Hepatocyte (in vitro differentiated cells): Measurements from ENCODE around the gene PPP1R13L. TPM values are rescaled to one million over a fixed set of nuclear protein-coding genes. Genes with fewer than 3 reads are reported as not detected.

ENCODE experiments used
- DNase-seq: peaks from one replicate; pipeline ENCODE4 v3.0.0-alpha.2; 2016; ENCODE audit warnings: low spot score
- H2AFZ ChIP-seq: fragments of 200-600 bp; sonication (generic); 2 replicates; pipeline ENCODE4 v1.6.0; 2016; ENCODE audit warnings: antibody characterized with exemption, mild to moderate bottlenecking
- H3K27ac ChIP-seq: fragments of 200-600 bp; sonication (generic); 2 replicates; pipeline ENCODE4 v1.5.1; 2016; ENCODE audit warnings: mild to moderate bottlenecking
- H3K27me3 ChIP-seq: fragments of 200-600 bp; sonication (generic); 2 replicates; pipeline ENCODE4 v1.6.1; 2016
- H3K36me3 ChIP-seq: fragments of 200-600 bp; sonication (generic); replicated peaks from 2 replicates; pipeline ENCODE4 v1.5.1; 2016; ENCODE audit warnings: low read depth; ENCODE audit not compliant: insufficient read depth
- H3K4me1 ChIP-seq: fragments of 200-600 bp; sonication (generic); 2 replicates; pipeline ENCODE4 v1.5.1; 2016; ENCODE audit warnings: mild to moderate bottlenecking, moderate library complexity; ENCODE audit not compliant: insufficient read depth
- H3K4me2 ChIP-seq: fragments of 200-600 bp; sonication (generic); 2 replicates; pipeline ENCODE4 v1.6.0; 2016
- H3K4me3 ChIP-seq: fragments of 200-600 bp; sonication (generic); 2 replicates; pipeline ENCODE4 v1.5.1; 2016; ENCODE audit warnings: mild to moderate bottlenecking
- H3K79me2 ChIP-seq: fragments of 200-600 bp; sonication (generic); 2 replicates; pipeline ENCODE4 v1.6.0; 2017; ENCODE audit warnings: mild to moderate bottlenecking
- H3K9me2 ChIP-seq: fragments of 200-600 bp; sonication (generic); replicated peaks from 2 replicates; pipeline ENCODE4 v1.6.0; 2017; ENCODE audit warnings: mild to moderate bottlenecking; ENCODE audit not compliant: insufficient read depth
- H3K9me3 ChIP-seq: fragments of 200-600 bp; sonication (generic); 2 replicates; pipeline ENCODE4 v1.5.1; 2016; ENCODE audit warnings: low read depth, mild to moderate bottlenecking
- H4K20me1 ChIP-seq: fragments of 200-600 bp; sonication (generic); 2 replicates; pipeline ENCODE4 v1.6.0; 2016; ENCODE audit warnings: mild to moderate bottlenecking; ENCODE audit not compliant: insufficient read depth, poor library complexity, severe bottlenecking
- EZH2 ChIP-seq: fragments of 200-600 bp; sonication (generic); IDR thresholded peaks from 2 replicates; pipeline ENCODE4 v1.6.1; 2016; ENCODE audit warnings: antibody characterized with exemption, mild to moderate bottlenecking, borderline replicate concordance
- EZH2phosphoT487 ChIP-seq: fragments of 200-600 bp; sonication (generic); IDR thresholded peaks from one replicate; pipeline ENCODE4 v1.6.1; 2018; ENCODE audit warnings: antibody characterized with exemption, mild to moderate bottlenecking, low read depth, moderate library complexity; ENCODE audit not compliant: unreplicated experiment, severe bottlenecking
- WGBS: methylation state at CpG from one replicate; pipeline ENCODE4 v1.1.6; 2016; ENCODE audit warnings: low lambda C conversion rate; ENCODE audit errors: missing lambda C conversion rate; 5-methylcytosine and 5-hydroxymethylcytosine counted together
- polyA plus RNA-seq: library from polyadenylated mRNA; unstranded; fragments of >200 nt; fragmentation: Nextera tagmentation; extraction: Ambion mirVana; gene quantifications from 2 replicates; pipeline ENCODE4 v1.2.1, GENCODE V29; 2016
- total RNA-seq: library from RNA; depleted of rRNA; stranded (reverse); fragments of >200 nt; gene quantifications from 2 replicates; pipeline ENCODE4 v1.2.3, GENCODE V29; 2014
- TF ChIP-seq, protein P1 (sequence below): fragments of 200-600 bp; sonication (generic); IDR thresholded peaks from 2 replicates; pipeline ENCODE4 v1.5.1; 2016; ENCODE audit warnings: antibody characterized with exemption, mild to moderate bottlenecking; ENCODE audit not compliant: poor library complexity

Gene PPP1R13L
- total and polyA plus RNA-seq, 2 experiments from 2014 or later = 8.7 to 14.8 TPM

DNA sequence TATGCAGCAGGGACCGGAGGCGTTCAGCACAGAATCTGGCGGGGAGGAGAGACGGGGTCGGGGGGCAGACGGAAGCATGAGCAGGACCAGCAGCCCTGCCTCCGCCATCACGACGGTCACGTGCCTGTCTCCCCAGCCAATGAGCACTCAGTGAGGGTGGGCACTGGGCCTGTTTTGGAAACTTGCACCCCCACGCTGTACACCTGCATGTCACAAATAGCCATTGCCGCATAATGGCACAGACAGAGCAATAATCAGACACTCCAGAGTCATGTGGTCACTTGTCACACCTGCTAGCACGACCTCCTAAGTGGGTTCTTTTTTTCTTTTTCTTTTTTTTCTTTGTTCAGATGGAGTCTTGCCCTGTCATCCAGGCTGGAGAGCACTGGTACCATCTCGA is 43.3 kb downstream of the PPP1R13L start:
- no peaks in the 10 kb centered on the region for H3K9me3 ChIP-seq
- 95% methylated on average over 14 of the region's 14 CpGs for WGBS
- H3K27me3 ChIP-seq = no peaks in the 10 kb centered on the region
- no peak for DNase-seq
- TF ChIP-seq EZH2phosphoT487 (no peak), EZH2 (no peak)
- TF ChIP-seq, protein P1, sequence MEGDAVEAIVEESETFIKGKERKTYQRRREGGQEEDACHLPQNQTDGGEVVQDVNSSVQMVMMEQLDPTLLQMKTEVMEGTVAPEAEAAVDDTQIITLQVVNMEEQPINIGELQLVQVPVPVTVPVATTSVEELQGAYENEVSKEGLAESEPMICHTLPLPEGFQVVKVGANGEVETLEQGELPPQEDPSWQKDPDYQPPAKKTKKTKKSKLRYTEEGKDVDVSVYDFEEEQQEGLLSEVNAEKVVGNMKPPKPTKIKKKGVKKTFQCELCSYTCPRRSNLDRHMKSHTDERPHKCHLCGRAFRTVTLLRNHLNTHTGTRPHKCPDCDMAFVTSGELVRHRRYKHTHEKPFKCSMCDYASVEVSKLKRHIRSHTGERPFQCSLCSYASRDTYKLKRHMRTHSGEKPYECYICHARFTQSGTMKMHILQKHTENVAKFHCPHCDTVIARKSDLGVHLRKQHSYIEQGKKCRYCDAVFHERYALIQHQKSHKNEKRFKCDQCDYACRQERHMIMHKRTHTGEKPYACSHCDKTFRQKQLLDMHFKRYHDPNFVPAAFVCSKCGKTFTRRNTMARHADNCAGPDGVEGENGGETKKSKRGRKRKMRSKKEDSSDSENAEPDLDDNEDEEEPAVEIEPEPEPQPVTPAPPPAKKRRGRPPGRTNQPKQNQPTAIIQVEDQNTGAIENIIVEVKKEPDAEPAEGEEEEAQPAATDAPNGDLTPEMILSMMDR = no peak
- H2AFZ ChIP-seq = no peak overlapping the region
- no peaks in the 10 kb centered on the region for H3K4me1 ChIP-seq
- no peaks in the 10 kb centered on the region for H3K9me2 ChIP-seq
- H3K36me3 ChIP-seq = no peaks in the 10 kb centered on the region
- H3K4me2 ChIP-seq = no peak overlapping the region
- no peak overlapping the region for H3K27ac ChIP-seq
- H3K4me3 ChIP-seq = no peak overlapping the region
- no peaks in the 10 kb centered on the region for H3K79me2 ChIP-seq
- H4K20me1 ChIP-seq = no peaks in the 10 kb centered on the region

DNA sequence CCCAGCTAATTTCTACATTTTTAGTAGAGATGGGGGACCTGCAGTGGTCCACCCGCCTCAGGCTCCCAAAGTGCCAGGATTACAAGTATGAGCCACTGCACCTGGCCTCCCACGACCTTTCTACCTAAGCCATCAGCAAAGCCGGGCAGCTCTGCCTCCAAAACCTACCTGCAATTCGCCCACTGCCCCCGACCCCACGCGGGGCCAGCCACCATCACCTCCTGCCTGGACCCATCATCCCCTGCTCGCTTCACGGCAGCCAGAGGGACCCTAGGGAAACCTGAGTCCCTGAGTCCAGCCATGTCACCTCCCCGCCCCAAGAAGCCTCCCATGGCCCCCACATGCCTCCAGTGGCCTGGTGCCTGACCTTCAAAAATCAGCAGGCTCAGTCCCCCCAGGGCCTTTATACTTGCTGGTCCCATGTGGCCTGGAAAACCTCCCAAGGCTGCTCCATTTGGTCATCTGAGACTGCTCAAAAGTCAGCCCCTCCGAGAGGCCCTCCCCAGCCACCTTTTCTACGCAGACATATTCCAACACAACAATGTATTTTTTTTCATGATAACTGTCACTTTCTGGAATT is 46.6 kb downstream of the PPP1R13L start:
- Histone ChIP-seq H3K9me3 (no peaks in the 10 kb centered on the region), H3K4me2 (no peak overlapping the region), H3K4me3 (no peak overlapping the region), H3K36me3 (no peaks in the 10 kb centered on the region), H3K4me1 (no peaks in the 10 kb centered on the region), H4K20me1 (no peaks in the 10 kb centered on the region), H3K9me2 (no peaks in the 10 kb centered on the region), H2AFZ (no peak overlapping the region), H3K79me2 (no peaks in the 10 kb centered on the region), H3K27ac (no peak overlapping the region), H3K27me3 (no peaks in the 10 kb centered on the region)
- TF ChIP-seq, protein P1 = no peak
- TF ChIP-seq EZH2 (no peak), EZH2phosphoT487 (no peak)
- 95% methylated on average over 12 of the region's 12 CpGs for WGBS
- no peak for DNase-seq

DNA sequence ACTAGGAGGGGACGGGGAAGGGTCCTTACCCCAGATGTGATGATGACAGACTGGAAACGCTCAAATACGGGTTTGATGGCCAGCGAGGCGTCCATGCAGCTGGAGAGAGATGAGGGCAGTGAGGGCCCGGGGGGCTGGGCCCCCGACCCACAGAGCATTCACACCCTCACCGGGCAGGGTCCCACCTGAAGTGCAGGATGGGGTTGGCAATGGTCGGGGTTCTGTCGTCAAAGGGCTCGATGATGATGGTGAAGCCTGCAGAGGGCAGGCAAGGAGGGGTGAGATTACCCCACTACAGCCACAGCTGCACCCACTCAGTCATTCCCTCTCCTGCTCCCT is 47.5 kb downstream of the PPP1R13L start:
- Histone ChIP-seq H3K4me3 (no peak overlapping the region), H3K4me2 (no peak overlapping the region), H3K4me1 (no peaks in the 10 kb centered on the region), H2AFZ (no peak overlapping the region), H3K79me2 (no peaks in the 10 kb centered on the region), H3K9me3 (no peaks in the 10 kb centered on the region), H3K27me3 (no peaks in the 10 kb centered on the region), H3K36me3 (no peaks in the 10 kb centered on the region), H3K27ac (no peak overlapping the region), H4K20me1 (no peaks in the 10 kb centered on the region), H3K9me2 (no peaks in the 10 kb centered on the region)
- DNase-seq = no peak
- 99% methylated on average over 11 of the region's 11 CpGs for WGBS
- no peak for TF ChIP-seq EZH2phosphoT487
- TF ChIP-seq, protein P1 = no peak
- TF ChIP-seq EZH2 = no peak
